ENCODE measurements around the gene ZFP69. TPM values are rescaled to one million over a fixed set of nuclear protein-coding genes. Genes with fewer than 3 reads are reported as not detected.

ZFP69 gene
- total RNA-seq, 4 donors from 2014 or later, result 2.5 to 5.8 (median 4.4) TPM

DNA sequence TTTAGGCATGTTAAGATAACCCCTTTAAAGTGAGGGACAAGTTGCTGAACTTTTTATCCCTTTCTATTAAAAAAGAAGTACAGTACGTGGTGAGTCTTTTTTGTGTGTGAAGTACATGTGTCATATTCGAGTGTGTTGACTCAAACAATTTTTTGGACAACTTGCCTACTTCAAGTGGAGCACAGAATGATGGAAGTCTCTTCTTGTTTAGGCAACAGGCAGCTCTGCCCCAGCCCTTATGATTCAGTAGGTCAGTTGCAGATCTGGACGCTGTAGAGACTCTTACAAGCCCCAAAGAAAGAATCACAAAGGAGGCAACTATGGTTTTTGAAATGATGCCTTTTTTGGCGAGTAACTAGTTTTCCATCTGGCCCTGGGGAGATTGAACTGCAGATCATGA lies 41.2 kb upstream of the ZFP69 start:
- Histone ChIP-seq H3K36me3 (no peaks in the 10 kb centered on the region), H3K27ac (replicated peaks in 1 of 4) (no peak overlapping the region), H3K27me3 (no peaks in the 10 kb centered on the region), H3K4me1 (no peaks in the 10 kb centered on the region), H3K9me3 (no peaks in the 10 kb centered on the region), H3K4me3 (no peak overlapping the region)
- TF ChIP-seq POLR2AphosphoS5 (IDR thresholded peaks at IDR 0.05), result no peak
- no peak for TF ChIP-seq POLR2A (IDR thresholded peaks at IDR 0.05; ENCODE audit: low read depth)
- TF ChIP-seq, protein P1, sequence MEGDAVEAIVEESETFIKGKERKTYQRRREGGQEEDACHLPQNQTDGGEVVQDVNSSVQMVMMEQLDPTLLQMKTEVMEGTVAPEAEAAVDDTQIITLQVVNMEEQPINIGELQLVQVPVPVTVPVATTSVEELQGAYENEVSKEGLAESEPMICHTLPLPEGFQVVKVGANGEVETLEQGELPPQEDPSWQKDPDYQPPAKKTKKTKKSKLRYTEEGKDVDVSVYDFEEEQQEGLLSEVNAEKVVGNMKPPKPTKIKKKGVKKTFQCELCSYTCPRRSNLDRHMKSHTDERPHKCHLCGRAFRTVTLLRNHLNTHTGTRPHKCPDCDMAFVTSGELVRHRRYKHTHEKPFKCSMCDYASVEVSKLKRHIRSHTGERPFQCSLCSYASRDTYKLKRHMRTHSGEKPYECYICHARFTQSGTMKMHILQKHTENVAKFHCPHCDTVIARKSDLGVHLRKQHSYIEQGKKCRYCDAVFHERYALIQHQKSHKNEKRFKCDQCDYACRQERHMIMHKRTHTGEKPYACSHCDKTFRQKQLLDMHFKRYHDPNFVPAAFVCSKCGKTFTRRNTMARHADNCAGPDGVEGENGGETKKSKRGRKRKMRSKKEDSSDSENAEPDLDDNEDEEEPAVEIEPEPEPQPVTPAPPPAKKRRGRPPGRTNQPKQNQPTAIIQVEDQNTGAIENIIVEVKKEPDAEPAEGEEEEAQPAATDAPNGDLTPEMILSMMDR (IDR thresholded peaks at IDR 0.05), result no peak
- no peak for TF ChIP-seq EP300 (IDR thresholded peaks at IDR 0.05)
- 71% methylated on average over 4 of the region's 4 CpGs for WGBS
- intact Hi-C loops (cut with DNase I), result no loop called here
- no peak for DNase-seq (ENCODE audit: extremely low spot score)

DNA sequence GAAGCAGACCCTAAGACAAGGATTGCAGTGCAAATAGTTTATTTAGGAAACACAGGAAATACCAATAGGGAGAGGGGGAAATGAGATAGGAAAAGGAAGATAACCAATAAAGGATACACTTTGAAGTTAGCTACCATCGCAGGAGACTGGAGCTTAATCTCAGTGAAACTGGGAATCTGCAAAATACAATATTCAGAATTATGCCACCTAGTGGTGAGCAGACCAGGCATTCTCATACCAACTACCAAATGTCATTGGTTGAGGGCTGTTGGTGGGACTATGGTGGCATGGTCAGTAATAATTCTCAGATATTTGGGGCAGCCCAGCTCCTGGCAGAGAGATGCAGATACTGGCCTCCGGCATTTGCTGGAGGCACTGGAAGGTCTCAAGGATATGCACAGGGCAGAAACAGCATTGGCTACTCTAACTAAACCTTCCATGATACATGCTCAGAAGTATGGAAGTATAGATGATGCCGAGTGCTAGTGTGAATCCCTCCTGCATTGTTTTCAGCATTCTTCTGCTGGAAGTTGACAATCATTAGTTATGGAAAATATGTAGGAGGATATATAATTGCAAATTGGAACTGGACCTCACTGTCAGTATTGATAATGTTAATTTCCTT lies 38.6 kb upstream of the ZFP69 start:
- H3K27ac ChIP-seq (replicated peaks in 1 of 4), result no peak overlapping the region
- intact Hi-C loops (cut with DNase I), result no loop called here
- H3K4me1 ChIP-seq, result no peaks in the 10 kb centered on the region
- H3K9me3 ChIP-seq, result no peaks in the 10 kb centered on the region
- no peak overlapping the region for H3K4me3 ChIP-seq
- no peaks in the 10 kb centered on the region for H3K27me3 ChIP-seq
- DNase-seq (ENCODE audit: extremely low spot score), result no peak
- WGBS, result 71% methylated on average over 3 of the region's 3 CpGs
- TF ChIP-seq POLR2AphosphoS5 (IDR thresholded peaks at IDR 0.05) (no peak), EP300 (IDR thresholded peaks at IDR 0.05) (no peak), POLR2A (IDR thresholded peaks at IDR 0.05; ENCODE audit: low read depth) (no peak)
- TF ChIP-seq, protein P1 (IDR thresholded peaks at IDR 0.05), result peak; percentile 27 to 61 (median 46)
- no peaks in the 10 kb centered on the region for H3K36me3 ChIP-seq

DNA sequence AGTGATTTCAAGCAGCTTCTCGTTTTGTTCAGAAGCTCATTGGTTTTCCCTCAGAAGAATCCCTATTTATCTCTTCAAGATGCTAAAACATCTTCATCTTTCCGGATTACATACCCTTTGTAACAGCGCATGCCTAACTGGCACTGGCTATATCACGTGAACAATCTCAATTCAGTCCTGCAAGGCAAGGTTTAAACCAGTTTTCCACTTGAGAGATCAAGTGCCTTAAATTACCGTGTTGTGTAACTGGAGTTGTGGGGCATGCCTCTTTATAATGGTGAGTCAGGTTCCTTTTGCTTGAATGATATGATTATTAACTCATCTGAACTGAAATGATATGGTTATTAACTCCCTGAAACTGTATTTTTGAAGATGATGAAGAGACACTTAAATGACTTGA lies 37.8 kb upstream of the ZFP69 start:
- Histone ChIP-seq H3K36me3 (no peaks in the 10 kb centered on the region), H3K4me3 (no peak overlapping the region), H3K27me3 (no peaks in the 10 kb centered on the region), H3K27ac (replicated peaks in 1 of 4) (no peak overlapping the region), H3K9me3 (no peaks in the 10 kb centered on the region), H3K4me1 (no peaks in the 10 kb centered on the region)
- 86% methylated on average over 5 of the region's 5 CpGs for WGBS
- no peak for DNase-seq (ENCODE audit: extremely low spot score)
- TF ChIP-seq POLR2A (IDR thresholded peaks at IDR 0.05; ENCODE audit: low read depth) (no peak), EP300 (IDR thresholded peaks at IDR 0.05) (no peak), POLR2AphosphoS5 (IDR thresholded peaks at IDR 0.05) (no peak)
- TF ChIP-seq, protein P1 (IDR thresholded peaks at IDR 0.05), result no peak
- intact Hi-C loops (cut with DNase I), result no loop called here

DNA sequence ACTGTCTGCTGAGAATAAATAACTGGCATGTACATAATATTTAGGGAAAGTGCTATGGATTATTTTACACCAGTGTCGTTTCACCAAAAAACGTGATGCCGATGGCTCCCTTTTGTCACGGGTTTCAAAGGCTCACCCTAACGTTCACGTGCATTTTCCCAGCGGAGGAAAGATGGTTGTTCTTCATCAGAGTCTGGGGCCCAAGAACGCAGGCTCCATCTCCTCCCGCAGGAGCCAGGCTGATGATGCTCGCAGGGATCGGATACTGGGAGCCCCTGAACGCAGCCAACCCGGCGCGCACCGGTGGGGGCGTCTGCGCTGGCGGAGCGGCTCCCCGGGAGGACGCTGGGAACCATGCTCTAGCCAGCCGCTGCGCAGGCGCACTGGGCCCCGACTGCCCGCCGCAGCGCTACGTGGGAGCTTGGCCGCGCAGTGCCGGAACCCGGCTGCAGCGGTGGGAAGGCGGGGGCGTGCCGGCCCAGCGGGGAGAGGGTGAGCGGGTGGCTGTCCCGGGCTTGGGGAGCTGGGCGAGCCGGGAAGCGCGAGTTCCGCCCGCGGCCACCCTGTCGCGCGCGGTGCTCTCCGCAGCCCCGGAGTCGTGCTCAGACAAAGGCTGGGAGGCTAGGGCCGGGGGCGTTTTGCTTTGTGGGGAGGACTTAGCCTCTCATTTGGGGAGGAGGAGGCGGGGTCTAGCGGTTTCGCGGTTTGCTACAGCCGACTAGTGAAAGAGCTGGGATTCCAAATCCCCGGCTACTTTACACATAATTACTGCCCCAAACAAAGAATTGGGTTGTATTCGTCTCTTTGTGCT lies 27.2 kb upstream of the ZFP69 start, which contains the start of gene ZFP69B:
TSS of gene ZFP69B (plus strand) at position 793 of the 811 bp plus-strand sequence. CDS start 486 bp downstream, outside the sequence.
- Histone ChIP-seq H3K27me3 (no peaks in the 10 kb centered on the region), H3K36me3 (peaks cover 0 to 4% (median 1%) of the 10 kb centered on the region in 4 donors), H3K27ac (replicated peaks in 1 of 4) (peak within 1 kb of the TSS; percentile 75 to 84 (median 80)), H3K4me3 (peak within 1 kb of the TSS; percentile 66 to 79 (median 75)), H3K4me1 (peaks cover 5 to 12% (median 10%) of the 10 kb centered on the region in 4 donors), H3K9me3 (peaks cover 0 to 19% (median 2%) of the 10 kb centered on the region in 4 donors)
- no peak for TF ChIP-seq POLR2A (IDR thresholded peaks at IDR 0.05; ENCODE audit: low read depth)
- TF ChIP-seq, protein P1 (IDR thresholded peaks at IDR 0.05), result peak in 1 of 3 experiments; percentile 23
- no peak for TF ChIP-seq EP300 (IDR thresholded peaks at IDR 0.05)
- peak; percentile 73 to 87 for TF ChIP-seq POLR2AphosphoS5 (IDR thresholded peaks at IDR 0.05)
- intact Hi-C loops (cut with DNase I), result no loop called here
- WGBS, result 0% methylated on average over 12 of the region's 64 CpGs
- DNase-seq (ENCODE audit: extremely low spot score), result peak; percentile 95

Measured in esophagus muscularis mucosa (tissue), 4 donors.